Skeletal muscle cell (primary cell): ENCODE results near the gene SLC23A3.

Experiments
- DNase-seq: peaks from one replicate; pipeline ENCODE4 v3.0.0-alpha.2; 2010; ENCODE audit warnings: low read depth
- H3K4me3 ChIP-seq: 2 replicates; pipeline ENCODE4 v1.5.1; 2011; ENCODE audit warnings: low read depth, mild to moderate bottlenecking, control low read depth, low read length, moderate library complexity

SLC23A3 gene

GRCh38 chr2:219169930-219170654 is at the start of gene SLC23A3:
Gene SLC23A3 (minus strand): TSS chr2:219170029. CDS start chr2:219169984, 45 bp downstream.
- H3K4me3 ChIP-seq: no peak within 1 kb of the TSS
- no peak for DNase-seq

- DNase-seq: peak; percentile 84
- H3K4me3 ChIP-seq: peak within 1 kb of the TSS; percentile 61
These were observed 49.2 kb upstream of the SLC23A3 start, which contains the start of gene ABCB6 for GRCh38 chr2:219218732-219219701. Gene ABCB6 (minus strand): TSS chr2:219218958. CDS start chr2:219218673, 285 bp downstream.

- DNase-seq: peak; percentile 45
- peak overlapping the region; percentile 61 for H3K4me3 ChIP-seq
These were observed 48.4 kb upstream of the SLC23A3 start for GRCh38 chr2:219218217-219218731.

- no peak for DNase-seq
- H3K4me3 ChIP-seq: no peak overlapping the region
These were observed 46.7 kb upstream of the SLC23A3 start for GRCh38 chr2:219216535-219216915.

GRCh38 chr2:219215871-219216534 is 46.2 kb upstream of the SLC23A3 start:
- no peak for DNase-seq
- H3K4me3 ChIP-seq: no peak overlapping the region

GRCh38 chr2:219214786-219215185 is 45.0 kb upstream of the SLC23A3 start:
- DNase-seq: no peak
- no peak overlapping the region for H3K4me3 ChIP-seq

- no peak for DNase-seq
These were observed 44.3 kb upstream of the SLC23A3 start for GRCh38 chr2:219214141-219214540.

GRCh38 chr2:219213486-219214071 is 43.8 kb upstream of the SLC23A3 start:
- H3K4me3 ChIP-seq: no peak overlapping the region
- no peak for DNase-seq

More at GRCh38 chr2:219214141-219214540, 44.3 kb upstream of the SLC23A3 start:
- no peak overlapping the region for H3K4me3 ChIP-seq

- H3K4me3 ChIP-seq: no peak overlapping the region
- DNase-seq: no peak
These were observed 43.2 kb upstream of the SLC23A3 start for GRCh38 chr2:219213026-219213415.

GRCh38 chr2:219210886-219211362 is 41.1 kb upstream of the SLC23A3 start:
- H3K4me3 ChIP-seq: no peak overlapping the region
- DNase-seq: no peak

- no peak for DNase-seq
- no peak overlapping the region for H3K4me3 ChIP-seq
These were observed 40.5 kb upstream of the SLC23A3 start for GRCh38 chr2:219210196-219210885.

GRCh38 chr2:219209236-219210195 is 39.7 kb upstream of the SLC23A3 start:
- DNase-seq: no peak
- no peak overlapping the region for H3K4me3 ChIP-seq

- peak overlapping the region; percentile 64 for H3K4me3 ChIP-seq
- DNase-seq: no peak
These were observed 38.3 kb upstream of the SLC23A3 start for GRCh38 chr2:219207884-219208740.

- peak overlapping the region; percentile 64 for H3K4me3 ChIP-seq
- DNase-seq: no peak
These were observed 37.5 kb upstream of the SLC23A3 start for GRCh38 chr2:219207134-219207883.

GRCh38 chr2:219206328-219207133 is 36.7 kb upstream of the SLC23A3 start, which contains the start of gene ZFAND2B:
Gene ZFAND2B (plus strand): TSS chr2:219206782. CDS start chr2:219206988, 206 bp downstream.
- DNase-seq: peak; percentile 67
- H3K4me3 ChIP-seq: peak within 1 kb of the TSS; percentile 64
